ENCODE results near the gene PLCB4.

The PLCB4 gene

DNA sequence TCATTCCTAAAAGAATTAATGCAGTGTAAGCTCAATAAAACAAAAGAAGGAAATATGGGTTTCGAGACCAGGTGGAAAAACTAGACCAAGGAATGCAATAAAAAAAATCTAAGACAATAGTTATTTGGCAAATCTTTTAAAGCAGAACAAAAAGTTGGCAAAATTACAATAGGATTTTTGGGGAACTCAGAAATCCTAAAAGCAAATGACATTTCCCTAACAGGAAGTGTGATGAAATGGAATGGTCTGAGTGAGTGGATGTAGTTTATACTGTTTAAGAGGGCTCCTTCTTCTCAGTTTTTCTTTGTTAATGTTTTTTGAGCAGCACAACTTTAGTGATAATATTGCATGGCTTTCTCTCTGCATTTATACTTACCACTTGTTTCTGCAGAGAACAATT, 190.0 kb downstream of the PLCB4 start:
- TF ChIP-seq Cebpa-rat (IDR thresholded peaks at IDR 0.05) = no peak
- Histone ChIP-seq H4K20me1 (no peaks in the 10 kb centered on the region), H3K27ac (no peak overlapping the region; a peak in 1 of 22 replicates), H3K4me1 (peaks cover 0 to 43% (median 5%) of the 10 kb centered on the region in 10 experiments; a peak in 9 of 20 replicates), H3K4me2 (peak overlapping the region in 5 of 11 experiments; percentile 8 to 72 (median 43); a peak in 8 of 22 replicates), H3K9ac (no peak overlapping the region), H3K36me3 (no peaks in the 10 kb centered on the region), H3K9me3 (replicated peaks in 1 of 11) (no peaks in the 10 kb centered on the region), H3K27me3 (no peaks in the 10 kb centered on the region), H3K4me3 (no peak overlapping the region)

DNA sequence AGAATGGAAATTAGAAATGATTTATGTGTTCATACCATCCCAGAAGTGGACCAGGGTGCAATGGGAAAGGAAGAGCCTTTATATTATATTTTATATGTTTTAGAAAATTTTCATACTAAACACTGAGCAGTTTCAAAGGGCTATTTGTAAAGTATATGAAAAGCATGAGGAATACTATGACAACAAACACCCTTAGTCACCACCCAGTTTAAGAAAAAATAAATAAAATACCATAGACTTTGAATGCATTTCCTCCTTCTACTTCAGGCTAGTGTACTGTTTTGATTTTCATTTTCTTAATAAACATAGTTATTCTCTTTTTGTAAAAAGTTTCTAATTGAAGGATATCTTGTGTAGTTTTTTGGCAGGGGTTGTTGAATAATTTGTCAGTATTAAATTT, 191.1 kb downstream of the PLCB4 start:
- H3K4me3 ChIP-seq = no peak overlapping the region
- H3K4me2 ChIP-seq = peak overlapping the region in 1 of 11 experiments; percentile 72; a peak in 1 of 22 replicates
- H3K9me3 ChIP-seq (replicated peaks in 1 of 11) = no peaks in the 10 kb centered on the region
- no peaks in the 10 kb centered on the region for H3K36me3 ChIP-seq
- no peaks in the 10 kb centered on the region for H4K20me1 ChIP-seq
- no peaks in the 10 kb centered on the region for H3K27me3 ChIP-seq
- H3K27ac ChIP-seq = no peak overlapping the region
- no peak overlapping the region for H3K9ac ChIP-seq
- peaks cover 0 to 43% (median 5%) of the 10 kb centered on the region in 10 experiments; a peak in 9 of 20 replicates for H3K4me1 ChIP-seq
- TF ChIP-seq Cebpa-rat (IDR thresholded peaks at IDR 0.05) = no peak

DNA sequence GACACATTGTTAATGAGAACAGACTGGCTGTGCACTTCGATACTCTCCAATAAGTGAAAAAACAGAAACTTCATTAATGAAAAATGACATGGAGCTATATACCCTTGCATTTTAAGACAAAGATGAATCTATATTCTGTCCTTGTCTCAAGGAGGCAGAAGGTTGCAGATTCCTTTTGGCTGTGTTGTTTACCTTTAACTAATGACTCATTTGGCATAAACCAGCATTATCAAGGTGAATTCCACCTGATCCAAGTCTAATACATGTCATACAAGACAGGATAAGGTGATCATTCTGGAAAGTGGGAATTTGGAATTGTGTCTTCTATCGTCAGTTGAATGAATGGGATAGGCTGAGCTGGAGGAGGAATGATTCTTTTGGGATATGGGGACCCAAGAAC, 192.9 kb downstream of the PLCB4 start:
- no peaks in the 10 kb centered on the region for H3K9me3 ChIP-seq (replicated peaks in 1 of 11)

DNA sequence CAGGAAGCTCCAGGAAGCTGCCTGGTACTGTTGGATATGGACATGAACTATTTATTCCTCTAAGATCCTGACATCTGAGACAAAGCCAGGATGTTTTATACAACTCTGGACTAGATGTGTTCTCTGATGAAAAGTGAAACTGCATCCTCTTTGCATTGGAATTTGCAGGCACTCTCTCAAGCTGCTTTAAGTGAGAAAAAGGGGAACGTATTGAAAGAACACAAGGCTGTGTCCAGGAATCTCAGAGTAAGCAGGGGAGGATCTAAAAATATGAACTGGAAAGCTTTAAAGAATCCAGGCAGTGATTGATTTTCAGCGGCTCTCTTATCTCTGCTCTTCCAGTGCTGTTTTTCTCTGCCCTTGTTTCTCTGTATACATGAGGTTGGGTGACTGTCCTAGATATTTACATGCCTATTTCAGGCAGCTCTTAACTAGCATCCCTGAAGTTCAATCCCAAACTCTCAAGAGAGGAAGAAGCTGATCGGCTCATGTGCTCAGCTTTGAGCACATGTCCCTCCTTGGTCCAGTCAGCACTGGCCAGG, 193.8 kb downstream of the PLCB4 start:
- Histone ChIP-seq H3K4me2 (peak overlapping the region in 2 of 11 experiments; percentile 61 to 76; a peak in 4 of 22 replicates), H3K9me3 (replicated peaks in 1 of 11) (no peaks in the 10 kb centered on the region), H3K36me3 (no peaks in the 10 kb centered on the region), H4K20me1 (no peaks in the 10 kb centered on the region), H3K27ac (no peak overlapping the region; a peak in 1 of 22 replicates), H3K4me3 (no peak overlapping the region), H3K27me3 (no peaks in the 10 kb centered on the region), H3K4me1 (peaks cover 0 to 43% (median 5%) of the 10 kb centered on the region in 10 experiments; a peak in 9 of 20 replicates), H3K9ac (0 out of 22 replicates have a peak overlapping the region, but pooled peaks of 1 of the 11 experiments have one; percentile 8)
- no peak for TF ChIP-seq Cebpa-rat (IDR thresholded peaks at IDR 0.05)

More for the DNA sequence above, 192.9 kb downstream of the PLCB4 start:
- H3K36me3 ChIP-seq = no peaks in the 10 kb centered on the region
- H4K20me1 ChIP-seq = no peaks in the 10 kb centered on the region
- H3K27ac ChIP-seq = no peak overlapping the region
- H3K9ac ChIP-seq = no peak overlapping the region
- H3K27me3 ChIP-seq = no peaks in the 10 kb centered on the region
- H3K4me3 ChIP-seq = no peak overlapping the region
- no peak overlapping the region for H3K4me2 ChIP-seq
- TF ChIP-seq Cebpa-rat (IDR thresholded peaks at IDR 0.05) = no peak
- peaks cover 0 to 43% (median 5%) of the 10 kb centered on the region in 10 experiments; a peak in 9 of 20 replicates for H3K4me1 ChIP-seq

DNA sequence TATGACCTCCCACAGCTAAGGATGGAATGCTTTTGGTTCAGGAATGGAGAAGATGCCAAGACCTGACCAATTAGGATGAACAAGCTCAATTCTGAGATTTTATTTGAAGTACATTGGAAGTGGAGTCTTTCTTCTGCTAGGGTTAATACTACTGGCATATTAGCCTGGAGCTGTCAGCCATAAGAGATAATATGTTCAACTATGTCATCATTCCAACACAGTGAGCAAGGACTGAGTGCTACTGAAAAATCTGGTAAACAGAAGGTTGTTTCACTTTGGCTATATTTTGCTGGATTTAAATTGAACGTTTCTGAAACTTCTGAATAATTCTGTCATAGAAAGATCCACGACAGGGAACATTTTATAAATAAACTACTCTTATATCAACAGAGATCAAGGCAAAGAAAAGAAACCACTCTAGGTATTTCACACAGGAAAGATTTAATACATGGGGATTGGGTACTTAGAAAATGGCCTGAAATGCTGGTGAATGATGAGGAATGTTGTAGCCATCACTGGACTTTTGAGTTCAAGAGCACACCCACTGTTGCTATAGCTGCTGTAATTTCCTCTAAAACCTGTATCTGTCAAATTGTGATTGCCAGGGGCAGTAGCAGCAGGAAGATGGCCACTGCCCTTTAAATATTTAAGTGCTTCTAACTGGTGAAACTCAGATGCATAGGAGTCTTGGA, 200.5 kb downstream of the PLCB4 start:
- no peak overlapping the region for H3K4me2 ChIP-seq

DNA sequence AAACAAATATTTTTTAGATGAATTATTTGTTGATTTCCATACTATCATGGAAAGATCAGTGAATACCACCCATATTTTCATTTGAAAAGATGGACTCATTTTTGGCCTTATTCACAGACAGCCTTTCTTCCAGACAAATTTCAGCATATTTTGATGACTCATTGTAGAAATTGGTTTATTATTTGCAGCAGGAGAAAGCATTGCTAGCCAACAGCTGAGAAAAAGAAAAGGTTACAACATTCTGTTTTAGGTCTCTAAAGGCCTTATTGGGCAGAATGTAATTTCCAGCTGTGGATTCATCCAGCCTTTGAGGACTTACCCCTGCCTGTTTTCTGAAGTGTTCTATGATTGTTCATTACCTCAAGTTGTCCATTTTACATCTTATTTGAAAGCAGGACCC, 201.9 kb downstream of the PLCB4 start:
- Histone ChIP-seq H3K4me3 (no peak overlapping the region), H3K4me2 (no peak overlapping the region), H3K36me3 (no peaks in the 10 kb centered on the region), H4K20me1 (no peaks in the 10 kb centered on the region), H3K27me3 (no peaks in the 10 kb centered on the region), H3K27ac (no peak overlapping the region), H3K4me1 (no peaks in the 10 kb centered on the region), H3K9ac (no peak overlapping the region), H3K9me3 (replicated peaks in 1 of 11) (no peaks in the 10 kb centered on the region)
- TF ChIP-seq Cebpa-rat (IDR thresholded peaks at IDR 0.05) = no peak

More for the DNA sequence above, 200.5 kb downstream of the PLCB4 start:
- no peak for TF ChIP-seq Cebpa-rat (IDR thresholded peaks at IDR 0.05)
- H3K4me1 ChIP-seq = no peaks in the 10 kb centered on the region
- H3K9ac ChIP-seq = no peak overlapping the region
- no peaks in the 10 kb centered on the region for H3K9me3 ChIP-seq (replicated peaks in 1 of 11)
- no peak overlapping the region for H3K4me3 ChIP-seq
- H3K27me3 ChIP-seq = no peaks in the 10 kb centered on the region
- H4K20me1 ChIP-seq = no peaks in the 10 kb centered on the region
- no peak overlapping the region for H3K27ac ChIP-seq
- H3K36me3 ChIP-seq = no peaks in the 10 kb centered on the region

DNA sequence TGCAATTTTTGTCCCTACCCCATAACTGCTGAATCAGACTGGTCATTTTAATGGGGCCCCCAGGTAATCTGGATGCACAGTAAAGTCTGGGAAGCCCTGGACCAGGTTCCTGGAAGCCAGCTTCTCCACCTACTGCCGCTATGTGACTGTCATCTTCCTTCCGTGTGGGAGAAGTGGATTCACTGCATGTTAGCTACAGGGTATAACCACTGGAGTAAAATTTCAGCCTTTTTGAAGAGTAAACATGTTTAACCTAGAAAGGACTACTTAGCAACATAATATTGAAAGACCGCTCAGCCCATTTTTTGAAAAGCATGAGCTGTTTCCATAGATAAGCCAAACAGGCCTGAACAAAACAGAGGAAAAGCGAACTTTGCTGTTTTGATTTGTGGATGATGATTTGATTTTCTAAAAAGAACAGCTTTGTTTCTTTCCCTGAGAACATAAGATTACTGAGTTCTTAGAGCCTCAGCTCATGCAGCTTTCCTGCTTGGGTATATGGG, 208.1 kb downstream of the PLCB4 start:
- no peaks in the 10 kb centered on the region for H3K27me3 ChIP-seq
- H3K36me3 ChIP-seq = no peaks in the 10 kb centered on the region
- no peak overlapping the region for H3K27ac ChIP-seq
- no peak for TF ChIP-seq Cebpa-rat (IDR thresholded peaks at IDR 0.05)
- no peak overlapping the region for H3K9ac ChIP-seq
- H3K4me2 ChIP-seq = no peak overlapping the region
- H3K4me3 ChIP-seq = no peak overlapping the region
- no peaks in the 10 kb centered on the region for H3K9me3 ChIP-seq (replicated peaks in 1 of 11)
- no peaks in the 10 kb centered on the region for H3K4me1 ChIP-seq
- no peaks in the 10 kb centered on the region for H4K20me1 ChIP-seq

DNA sequence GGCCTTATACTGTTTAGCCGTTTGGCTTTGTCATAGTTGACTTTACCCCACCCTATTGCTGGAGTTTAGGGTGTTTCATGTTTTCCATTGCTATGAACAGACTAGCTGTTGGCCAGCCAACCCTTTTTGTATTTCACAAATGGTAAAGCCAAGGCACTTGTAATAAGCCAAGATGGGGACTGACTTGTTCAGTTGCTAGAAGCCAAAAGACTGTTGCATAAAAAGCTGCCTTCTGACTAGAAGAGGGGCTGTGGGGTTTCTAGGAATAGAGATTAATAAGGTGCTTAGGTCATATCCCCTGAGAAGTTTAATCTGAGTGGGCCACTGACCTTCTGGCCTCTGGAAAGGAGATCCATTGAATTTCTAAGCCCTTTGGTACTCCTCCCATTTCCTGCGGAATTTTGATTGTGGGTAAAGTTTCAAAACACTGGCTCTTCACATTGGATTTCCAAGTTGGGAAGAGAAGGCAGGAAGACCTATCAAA, 211.1 kb downstream of the PLCB4 start:
- Histone ChIP-seq H3K27ac (no peak overlapping the region), H3K4me2 (no peak overlapping the region), H3K27me3 (no peaks in the 10 kb centered on the region), H3K9ac (no peak overlapping the region), H3K36me3 (no peaks in the 10 kb centered on the region), H3K9me3 (replicated peaks in 1 of 11) (no peaks in the 10 kb centered on the region), H3K4me3 (no peak overlapping the region), H4K20me1 (no peaks in the 10 kb centered on the region), H3K4me1 (no peaks in the 10 kb centered on the region)
- no peak for TF ChIP-seq Cebpa-rat (IDR thresholded peaks at IDR 0.05)

DNA sequence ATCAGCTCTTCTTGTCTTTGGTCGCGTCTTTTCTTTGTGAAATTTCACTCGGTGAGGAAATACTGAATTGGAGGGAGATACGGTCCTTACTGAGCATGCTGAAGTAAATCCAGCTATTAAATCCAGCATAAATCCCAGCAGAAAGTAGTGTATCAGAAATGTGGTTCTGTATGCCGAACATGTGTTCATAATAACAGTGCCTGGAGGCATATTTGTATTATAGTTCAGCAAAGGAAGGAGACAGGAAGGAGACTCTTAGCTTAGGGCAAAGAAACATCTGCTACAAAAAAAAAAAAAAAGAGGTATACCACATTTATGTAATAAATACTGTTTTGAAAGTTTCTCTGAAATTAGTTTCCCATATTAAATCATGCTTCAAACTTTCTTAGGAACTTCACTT, 211.8 kb downstream of the PLCB4 start:
- H3K9me3 ChIP-seq (replicated peaks in 1 of 11) = no peaks in the 10 kb centered on the region
- H3K9ac ChIP-seq = no peak overlapping the region
- no peak overlapping the region for H3K4me3 ChIP-seq
- H4K20me1 ChIP-seq = no peaks in the 10 kb centered on the region
- H3K27me3 ChIP-seq = no peaks in the 10 kb centered on the region
- no peak for TF ChIP-seq Cebpa-rat (IDR thresholded peaks at IDR 0.05)
- no peaks in the 10 kb centered on the region for H3K36me3 ChIP-seq
- H3K27ac ChIP-seq = no peak overlapping the region
- no peaks in the 10 kb centered on the region for H3K4me1 ChIP-seq
- no peak overlapping the region for H3K4me2 ChIP-seq

Measured in BLaER1 treated with 17β-estradiol and CSF1 and Interleukin-3, amounts not matched to agents 10 nM and 100 nM (cell line).